ENCODE results near the gene SLC12A9.

Gene SLC12A9

GRCh38 chr7:100885440-100886141 is 33.1 kb downstream of the SLC12A9 start:
- FAIRE-seq: no peak

GRCh38 chr7:100886142-100886935 is 33.8 kb downstream of the SLC12A9 start:
- FAIRE-seq: no peak

- FAIRE-seq: no peak
Measured at GRCh38 chr7:100886936-100887515, 34.5 kb downstream of the SLC12A9 start.

DNA sequence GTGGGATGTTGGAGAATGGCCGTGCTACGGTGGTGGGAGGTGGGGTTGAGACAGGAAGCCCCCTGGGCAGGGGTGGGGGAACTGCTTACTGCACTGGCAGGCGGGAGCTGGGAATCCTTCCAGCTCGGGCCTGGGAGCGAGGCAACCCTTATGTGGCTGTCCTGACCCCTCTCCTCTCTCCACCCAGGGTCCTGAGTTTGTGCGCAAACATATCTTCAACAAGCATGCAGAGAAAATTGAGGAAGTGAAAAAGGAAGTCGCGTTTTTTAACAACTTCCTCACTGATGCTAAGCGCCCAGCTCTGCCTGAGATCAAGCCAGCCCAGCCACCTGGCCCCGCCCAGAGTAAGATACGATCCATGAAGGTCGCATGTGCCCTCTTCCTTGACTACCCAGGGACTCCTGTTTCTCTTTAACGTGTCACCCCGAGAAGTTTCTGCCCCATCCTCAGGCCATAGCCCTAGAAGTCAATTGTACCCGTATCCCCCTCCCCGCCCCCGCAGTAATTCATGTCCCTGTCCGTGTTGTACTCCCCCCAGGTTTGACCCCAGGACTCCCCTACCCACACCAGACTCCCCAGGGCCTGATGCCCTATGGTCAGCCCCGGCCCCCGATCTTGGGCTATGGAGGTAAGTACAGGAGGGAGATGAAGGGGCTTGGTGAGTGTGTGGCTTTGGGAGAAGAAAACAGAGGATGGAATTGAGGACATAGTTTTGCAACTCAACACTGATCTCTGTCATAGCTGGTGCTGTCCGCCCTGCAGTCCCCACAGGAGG is 35.2 kb downstream of the SLC12A9 start:
- FAIRE-seq: no peak

GRCh38 chr7:100888291-100888987 is 35.9 kb downstream of the SLC12A9 start:
- FAIRE-seq: no peak

DNA sequence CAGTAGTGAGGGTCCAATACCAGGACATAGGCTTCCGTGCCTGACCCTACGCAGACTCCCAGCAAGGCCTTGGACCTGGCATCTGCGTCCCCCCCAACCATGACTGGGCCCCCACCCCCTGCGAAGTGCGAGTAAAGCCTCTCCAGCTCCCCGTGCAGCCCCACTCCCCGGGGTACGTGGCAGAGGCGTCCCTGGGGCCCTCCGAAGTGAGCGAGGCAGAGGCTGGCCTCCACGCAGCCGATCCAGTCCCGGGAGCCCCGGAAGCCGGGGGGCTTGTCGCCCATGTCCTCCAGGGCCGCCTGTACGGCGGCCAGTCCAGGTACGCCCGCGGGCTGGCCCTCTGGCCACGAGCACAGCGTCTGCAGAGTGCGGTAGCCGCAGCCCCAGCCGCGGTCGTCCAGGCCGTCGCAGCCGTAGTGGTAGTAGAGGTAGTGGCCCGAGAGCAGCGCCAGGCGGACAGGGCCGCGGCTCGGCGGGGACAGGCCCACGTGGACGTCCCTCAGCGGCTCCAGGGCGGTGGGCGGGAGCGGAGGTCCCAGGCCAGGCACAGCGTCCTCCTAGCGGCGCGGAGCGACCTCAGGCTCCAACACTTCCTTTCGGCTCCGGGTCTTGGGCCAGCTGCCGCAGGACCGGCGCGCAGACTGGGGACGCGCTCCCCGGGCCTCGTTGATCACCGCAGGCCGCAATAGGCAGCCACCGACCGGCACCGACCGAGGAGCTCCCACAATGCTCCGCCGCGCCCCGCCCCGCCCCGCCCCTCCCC is 36.7 kb downstream of the SLC12A9 start, which contains the start of gene UFSP1:
Gene UFSP1 (minus strand): TSS at position 728 of the 763 bp plus-strand sequence. CDS start 444 bp downstream, at position 284.
- FAIRE-seq: no peak

GRCh38 chr7:100890653-100891567 is 38.4 kb downstream of the SLC12A9 start:
- FAIRE-seq: no peak

DNA sequence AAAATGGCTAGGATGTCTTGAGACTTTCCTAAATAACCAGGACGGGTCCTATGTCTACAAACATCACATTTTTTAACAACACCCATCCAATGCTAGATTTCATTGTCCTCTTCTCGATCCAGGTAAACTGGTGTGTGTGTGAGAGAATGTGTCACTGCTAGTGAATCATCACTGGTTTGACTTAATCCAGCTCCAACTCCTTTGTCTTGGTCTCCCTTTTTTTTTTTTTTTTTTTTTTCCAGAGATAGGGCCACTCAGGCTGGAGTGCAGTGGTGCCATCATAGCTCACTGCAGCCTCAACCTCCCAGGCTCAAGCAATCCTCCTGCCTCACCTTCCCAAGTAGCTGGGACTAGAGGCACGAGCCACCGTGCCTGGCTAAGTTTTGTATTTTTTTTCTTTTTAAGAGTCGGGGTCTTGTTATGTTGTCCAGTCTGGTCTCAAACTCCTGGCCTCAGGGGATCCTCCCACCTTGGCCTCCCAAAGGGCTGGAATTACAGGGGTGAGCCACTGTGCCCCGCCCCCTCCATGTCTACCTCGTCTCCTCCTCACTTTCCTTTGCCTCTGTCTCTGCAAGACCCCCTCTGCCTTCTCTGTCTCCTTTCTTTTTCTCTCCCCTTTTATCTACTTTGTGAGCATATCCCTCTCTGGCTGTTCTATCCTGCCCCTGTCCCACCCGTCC is 39.2 kb downstream of the SLC12A9 start:
- no peak for FAIRE-seq

DNA sequence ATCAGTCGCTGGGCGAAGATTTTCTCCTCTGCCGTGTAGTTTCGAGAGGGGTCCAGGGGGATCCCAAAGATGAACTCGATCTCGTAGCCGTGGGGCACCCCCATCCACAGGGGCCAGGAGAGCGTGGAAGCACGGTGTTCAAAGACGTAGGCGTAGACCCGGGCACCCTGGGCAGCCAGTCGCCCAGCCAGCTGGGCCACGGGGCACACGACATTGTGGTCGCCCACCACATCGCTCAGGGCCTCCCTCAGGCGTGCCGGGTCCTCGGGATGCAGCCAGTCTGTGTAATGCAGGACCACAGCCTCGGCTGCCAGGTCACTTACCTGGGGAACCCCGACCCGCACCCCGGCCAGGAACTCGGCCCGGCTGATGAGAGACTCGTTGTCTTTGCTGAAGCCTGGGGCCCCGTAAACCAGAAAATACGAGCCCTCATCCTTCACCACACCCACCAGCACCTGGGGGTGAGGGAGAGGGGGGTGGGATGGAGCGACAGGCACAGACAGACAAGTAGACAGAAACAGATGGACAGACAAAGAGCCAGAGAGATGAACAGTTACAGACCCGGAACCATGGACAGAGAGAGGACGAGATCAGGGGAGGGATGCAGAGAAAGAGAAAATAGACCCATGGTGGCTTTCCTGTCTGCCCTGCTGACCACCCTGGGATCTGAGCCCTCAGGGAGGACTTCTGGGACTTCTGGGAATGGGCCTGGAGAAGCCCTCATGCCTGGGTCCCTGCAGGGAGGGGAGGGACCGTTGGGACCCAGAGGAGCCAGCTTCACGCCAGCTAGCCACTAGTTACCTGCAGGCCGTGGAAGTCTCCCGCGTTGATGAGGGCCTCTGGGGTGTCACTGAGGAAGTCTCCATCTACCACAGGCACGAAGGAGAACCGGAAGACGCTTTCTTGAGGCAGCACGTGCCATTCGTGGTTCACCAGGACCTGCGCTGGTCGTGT is 40.1 kb downstream of the SLC12A9 start:
- FAIRE-seq: no peak

DNA sequence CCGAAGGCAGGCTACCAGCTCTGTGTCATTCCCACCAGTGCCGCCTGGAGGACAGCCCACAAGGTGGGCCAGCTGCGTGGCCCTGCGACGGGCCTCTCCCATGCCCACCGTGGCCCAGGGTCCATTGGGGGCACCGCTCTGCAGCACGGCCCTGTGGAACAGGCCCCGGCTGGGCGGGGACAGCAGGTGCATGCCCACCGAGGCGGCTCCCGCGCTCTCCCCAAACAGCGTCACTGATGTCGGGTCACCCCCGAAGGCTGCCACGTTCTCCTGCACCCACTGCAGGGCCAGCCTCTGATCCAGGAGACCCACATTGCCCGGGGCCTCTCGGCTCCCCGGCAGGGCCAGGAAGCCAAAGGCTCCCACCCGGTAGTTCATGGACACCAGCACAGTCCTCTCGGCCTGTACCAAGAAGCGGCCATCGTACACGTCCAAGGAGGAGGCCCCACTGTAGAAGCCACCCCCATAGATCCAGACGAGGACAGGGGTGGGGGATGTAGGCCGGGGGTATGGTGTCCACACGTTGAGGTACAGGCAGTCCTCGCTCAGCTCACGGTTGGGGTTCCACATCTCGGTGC is 40.9 kb downstream of the SLC12A9 start:
- no peak for FAIRE-seq

DNA sequence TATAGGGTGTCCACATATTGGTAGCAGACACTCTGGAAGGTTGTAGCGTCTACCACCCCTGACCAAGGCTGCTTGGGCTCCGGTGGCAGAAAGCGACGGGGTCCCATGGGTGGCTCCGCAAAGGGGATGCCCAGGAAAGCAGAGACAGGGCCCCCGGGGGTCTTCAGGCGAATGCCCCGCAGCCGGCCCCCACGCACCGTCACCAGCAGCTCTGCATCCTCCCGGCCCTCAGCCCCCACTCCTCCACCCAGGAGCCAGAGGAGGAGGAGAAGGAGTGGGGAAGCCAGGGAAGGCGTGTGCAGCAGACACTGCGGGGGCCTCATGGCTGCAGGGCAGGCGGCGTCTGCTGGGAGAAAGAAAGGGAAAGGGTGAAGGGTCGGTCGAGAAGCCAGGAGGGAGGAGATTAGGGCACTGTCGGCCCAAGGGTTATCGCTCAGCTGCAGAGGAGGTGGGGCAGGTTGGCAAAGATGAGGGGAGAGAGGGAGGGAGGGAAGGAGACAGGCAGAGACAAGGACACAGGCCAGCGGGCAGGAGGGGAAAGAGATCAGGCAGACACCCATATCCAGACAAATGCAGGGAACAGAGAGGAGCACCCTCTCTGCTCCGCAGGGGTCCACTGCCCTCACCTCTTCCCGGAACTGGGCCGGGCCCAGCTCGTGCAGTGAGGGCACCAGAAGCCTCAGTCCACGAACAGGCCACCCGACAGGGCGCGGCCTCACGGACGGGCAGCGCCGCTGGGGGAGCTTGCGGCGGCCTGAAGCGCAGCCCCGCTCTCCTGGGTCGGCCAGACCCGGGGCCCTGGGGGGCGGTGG is 41.6 kb downstream of the SLC12A9 start:
- FAIRE-seq: no peak

DNA sequence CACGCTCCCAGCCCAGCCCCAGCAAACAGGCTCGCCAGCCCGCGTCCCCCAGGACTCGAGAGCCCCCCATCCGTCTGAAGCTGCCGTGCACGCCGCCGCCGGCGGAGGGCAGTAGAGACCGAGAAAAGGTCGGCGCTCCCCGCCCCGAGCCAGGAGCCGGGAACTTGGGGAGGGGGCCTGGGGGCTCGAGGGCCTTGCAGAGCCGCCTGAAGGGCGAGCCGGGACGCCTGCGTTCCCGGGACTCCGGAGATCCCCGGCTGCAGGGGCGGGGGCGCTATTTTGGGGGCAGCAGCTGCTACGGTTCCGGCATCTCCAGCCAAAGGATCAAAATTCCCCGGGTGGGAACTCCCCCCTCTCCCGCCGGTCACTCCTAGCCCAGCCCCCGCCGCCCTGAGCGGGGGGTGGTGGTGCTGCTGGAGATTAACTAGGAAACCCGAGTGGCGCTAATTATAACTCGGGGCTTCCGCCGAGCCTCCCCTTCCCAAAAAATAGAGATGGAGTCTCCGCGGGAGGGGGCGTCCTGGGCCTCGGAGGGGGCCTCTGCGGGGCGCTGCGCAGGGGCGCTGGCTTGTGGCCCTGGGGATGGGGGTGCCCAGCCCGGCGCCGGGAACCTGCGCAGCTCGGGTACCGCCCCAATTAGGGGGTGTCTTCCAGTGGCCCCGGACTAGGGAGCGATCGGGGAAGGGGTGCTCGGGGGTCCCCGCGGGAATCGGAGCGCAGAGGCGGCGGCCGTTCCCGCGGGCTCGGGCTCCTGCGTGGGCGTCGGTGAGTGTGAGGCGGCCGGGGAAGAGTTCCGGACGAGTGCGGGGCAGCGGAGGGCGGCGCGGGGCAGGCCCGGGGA is 42.6 kb downstream of the SLC12A9 start:
- FAIRE-seq: no peak

- no peak for FAIRE-seq
Measured at GRCh38 chr7:100895701-100895955, 43.1 kb downstream of the SLC12A9 start, which contains the start of gene ACHE. TSS of gene ACHE (minus strand) at chr7:100895888. CDS start at chr7:100894232, 1,656 bp downstream.

DNA sequence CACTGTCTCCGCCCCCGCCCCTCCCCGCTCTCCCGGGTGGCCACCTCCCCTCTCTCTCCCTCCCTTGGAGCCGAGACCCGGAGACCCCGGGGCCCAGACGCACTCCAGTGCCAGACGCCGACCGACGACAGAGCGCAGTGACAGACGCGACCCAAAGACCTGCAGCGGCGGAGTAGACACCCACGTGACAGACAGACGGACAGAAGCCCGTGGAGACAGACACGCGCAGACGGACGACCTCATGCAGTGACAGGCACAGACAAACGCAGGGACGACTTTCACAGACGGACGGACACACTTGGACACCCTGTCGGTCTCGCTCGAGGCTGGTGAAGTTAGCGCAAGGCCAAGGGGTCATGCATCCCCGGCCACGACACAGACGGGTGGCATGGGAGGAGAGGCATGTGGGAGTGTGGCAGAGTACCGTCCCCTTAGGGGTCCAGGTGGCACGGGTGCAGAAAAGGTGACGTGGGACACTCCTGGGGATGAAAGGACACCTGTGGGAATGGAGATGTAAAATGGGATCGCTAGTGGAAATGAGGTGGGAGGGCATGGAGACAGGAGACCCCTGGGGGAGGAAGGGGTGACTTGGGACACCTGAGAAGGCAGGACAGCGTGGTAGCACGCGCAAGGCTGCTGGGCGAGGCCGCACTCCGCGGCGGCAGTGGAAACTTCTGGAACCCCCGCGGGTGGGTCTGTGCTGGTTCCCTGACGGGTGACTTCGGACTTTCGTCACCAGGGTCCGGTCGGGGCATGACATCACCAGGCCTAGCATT is 43.6 kb downstream of the SLC12A9 start:
- no peak for FAIRE-seq

DNA sequence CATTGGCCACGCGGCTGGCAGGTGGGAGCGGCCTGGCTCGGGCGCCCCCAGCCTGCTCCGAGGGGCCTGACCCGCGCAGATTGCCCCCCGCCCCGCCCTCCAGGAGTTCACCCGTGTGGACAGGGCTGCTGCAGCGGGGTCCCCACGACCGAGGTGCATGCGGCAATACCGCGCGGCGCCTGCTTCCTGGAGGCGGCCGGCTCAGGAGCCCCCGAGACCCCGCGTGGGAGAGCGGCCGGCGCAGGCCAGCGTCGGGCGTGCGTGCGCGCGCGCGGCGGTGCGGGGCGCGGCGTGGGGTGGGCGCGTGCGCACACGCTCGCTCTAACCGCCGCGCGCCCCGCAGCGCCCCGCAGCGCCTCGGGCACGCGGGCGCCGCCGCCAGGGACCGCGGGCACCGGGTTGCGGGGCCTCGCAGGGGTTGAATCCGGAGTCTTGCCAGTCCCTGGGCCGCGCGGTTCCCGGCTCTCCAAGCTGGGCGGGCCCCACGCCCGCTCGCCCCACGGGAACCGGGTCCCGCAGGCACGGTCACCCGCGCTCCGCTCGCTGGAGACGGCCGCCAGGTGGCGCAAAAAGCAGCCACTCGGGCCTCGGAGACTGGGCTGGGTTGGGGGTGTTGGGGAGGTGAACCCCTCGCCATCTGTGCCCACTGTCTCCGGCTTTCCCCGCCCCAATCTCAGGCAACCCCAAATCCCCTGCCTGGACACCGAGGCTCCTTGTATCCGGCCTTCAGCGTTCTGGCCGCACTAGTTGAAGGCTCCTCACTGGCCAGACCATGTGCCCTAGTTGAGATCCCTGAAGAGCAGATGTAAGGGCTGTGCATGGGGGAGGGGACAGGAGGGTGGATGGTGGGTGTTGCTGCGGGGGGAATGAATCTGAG is 44.5 kb downstream of the SLC12A9 start:
- FAIRE-seq: no peak
